Measurements from ENCODE around the gene TMEM231.
"Not testable (repeated sequence)": the region's sequence is repeated elsewhere in the genome, so short reads cannot be mapped to it uniquely, and the experiment has no call there.

The TMEM231 gene

GRCh38 chr16:75532142-75532765, 23.8 kb downstream of the TMEM231 start:
- ChIA-PET CTCF (interaction anchor here (1.1 kb wide), 1 partner anchor 15 kb away, joined by 3 read pairs; no protein-coding TSS in a partner anchor), POLR2A (interaction anchor here (0.7 to 1.5 kb wide), 3 partner anchors 15 to 91 kb away, joined by 3 to 5 read pairs (median 3); partner anchors contain the start of gene ADAT1)
- TF ChIP-seq FOXK2 (IDR thresholded peaks at IDR 0.05) (no peak), BHLHE40 (IDR thresholded peaks at IDR 0.05; ENCODE audit: borderline replicate concordance) (no peak), PKNOX1 (IDR thresholded peaks at IDR 0.05) (no peak), SUZ12 (IDR thresholded peaks at IDR 0.05) (no peak), CTBP1 (IDR thresholded peaks at IDR 0.05; ENCODE audit: borderline replicate concordance) (no peak), TARDBP (IDR thresholded peaks at IDR 0.05) (no peak)

GRCh38 chr16:75529959-75530358, 26.1 kb downstream of the TMEM231 start:
- no peak for DNase-seq (ENCODE audit: extremely low spot score)
- ChIA-PET POLR2A (no interaction called here), CTCF (no interaction called here)
- TF ChIP-seq SP1 (IDR thresholded peaks at IDR 0.05) (no peak), CTBP1 (IDR thresholded peaks at IDR 0.05; ENCODE audit: borderline replicate concordance) (no peak), NFRKB (IDR thresholded peaks at IDR 0.05) (no peak), TARDBP (IDR thresholded peaks at IDR 0.05) (no peak), BHLHE40 (IDR thresholded peaks at IDR 0.05; ENCODE audit: borderline replicate concordance) (no peak)

More at GRCh38 chr16:75532142-75532765, 23.8 kb downstream of the TMEM231 start:
- DNase-seq (ENCODE audit: extremely low spot score): no peak

GRCh38 chr16:75529056-75529905, 26.8 kb downstream of the TMEM231 start:
- TF ChIP-seq FOXM1 (IDR thresholded peaks at IDR 0.05; ENCODE audit: borderline replicate concordance) (no peak), L3MBTL2 (conservative IDR thresholded peaks at IDR 0.05) (no peak), ARNT (IDR thresholded peaks at IDR 0.05) (no peak), ELF4 (IDR thresholded peaks at IDR 0.05) (no peak), FOXK2 (IDR thresholded peaks at IDR 0.05) (no peak), CTBP1 (IDR thresholded peaks at IDR 0.05; ENCODE audit: borderline replicate concordance) (no peak), PKNOX1 (IDR thresholded peaks at IDR 0.05) (no peak), SUZ12 (IDR thresholded peaks at IDR 0.05) (no peak), ZNF384 (IDR thresholded peaks at IDR 0.05) (no peak), NFRKB (IDR thresholded peaks at IDR 0.05) (no peak), FOXA1 (IDR thresholded peaks at IDR 0.05) (no peak), LEF1 (IDR thresholded peaks at IDR 0.05; ENCODE audit: borderline replicate concordance) (no peak), HDGF (IDR thresholded peaks at IDR 0.05; ENCODE audit: borderline replicate concordance) (no peak), BHLHE40 (IDR thresholded peaks at IDR 0.05; ENCODE audit: borderline replicate concordance) (no peak), SP1 (IDR thresholded peaks at IDR 0.05) (no peak), TARDBP (IDR thresholded peaks at IDR 0.05) (no peak)
- DNase-seq (ENCODE audit: extremely low spot score): no peak
- CTCF ChIA-PET: no interaction called here
- POLR2A ChIA-PET: no interaction called here

- CTCF ChIA-PET: no interaction called here
- TF ChIP-seq FOXM1 (IDR thresholded peaks at IDR 0.05; ENCODE audit: borderline replicate concordance): no peak
- TF ChIP-seq CTBP1 (IDR thresholded peaks at IDR 0.05; ENCODE audit: borderline replicate concordance): no peak
- DNase-seq (ENCODE audit: extremely low spot score): no peak
- POLR2A ChIA-PET: interaction anchor here (0.5 kb wide), 1 partner anchor 834 kb away, joined by 3 read pairs; no protein-coding TSS in a partner anchor
These were observed 28.2 kb downstream of the TMEM231 start for GRCh38 chr16:75527825-75528299.

GRCh38 chr16:75526032-75526790, 29.8 kb downstream of the TMEM231 start:
- DNase-seq (ENCODE audit: extremely low spot score): no peak
- CTCF ChIA-PET: no interaction called here
- POLR2A ChIA-PET: no interaction called here
- no peak for TF ChIP-seq L3MBTL2 (conservative IDR thresholded peaks at IDR 0.05)

- DNase-seq (ENCODE audit: extremely low spot score): no peak
- TF ChIP-seq ZNF384 (IDR thresholded peaks at IDR 0.05) (no peak), CTBP1 (IDR thresholded peaks at IDR 0.05; ENCODE audit: borderline replicate concordance) (no peak), FOXA1 (IDR thresholded peaks at IDR 0.05) (no peak), FOXK2 (IDR thresholded peaks at IDR 0.05) (no peak), ARNT (IDR thresholded peaks at IDR 0.05) (no peak), BHLHE40 (IDR thresholded peaks at IDR 0.05; ENCODE audit: borderline replicate concordance) (no peak), HDGF (IDR thresholded peaks at IDR 0.05; ENCODE audit: borderline replicate concordance) (no peak), LEF1 (IDR thresholded peaks at IDR 0.05; ENCODE audit: borderline replicate concordance) (no peak), ELF4 (IDR thresholded peaks at IDR 0.05) (no peak), FOXM1 (IDR thresholded peaks at IDR 0.05; ENCODE audit: borderline replicate concordance) (no peak), SP1 (IDR thresholded peaks at IDR 0.05) (no peak), NFRKB (IDR thresholded peaks at IDR 0.05) (no peak), PKNOX1 (IDR thresholded peaks at IDR 0.05) (no peak), TARDBP (IDR thresholded peaks at IDR 0.05) (no peak), SUZ12 (IDR thresholded peaks at IDR 0.05) (no peak), L3MBTL2 (conservative IDR thresholded peaks at IDR 0.05) (no peak)
- CTCF ChIA-PET: interaction anchor here (0.6 to 0.8 kb wide), 2 partner anchors 30 to 55 kb away, joined by 3 read pairs; partner anchors contain the start of gene TMEM170A
- POLR2A ChIA-PET: no interaction called here
These were observed 36.9 kb downstream of the TMEM231 start for GRCh38 chr16:75519175-75519574.

GRCh38 chr16:75516189-75516966, 39.7 kb downstream of the TMEM231 start:
- POLR2A ChIA-PET: interaction anchor here (0.7 to 2.4 kb wide), 8 partner anchors 9 to 63 kb away, joined by 3 to 11 read pairs (median 4); partner anchors contain the start of genes CHST6, TMEM170A and TMEM231
- not testable (repeated sequence) for DNase-seq (ENCODE audit: extremely low spot score)
- CTCF ChIA-PET: interaction anchor here (1.0 to 2.2 kb wide), 11 partner anchors 8 to 105 kb away, joined by 3 to 16 read pairs (median 5); partner anchors contain the start of genes CHST6, TMEM170A and TMEM231
